ENCODE results near the gene SMYD3. TPM values are rescaled to one million over a fixed set of nuclear protein-coding genes. Genes with fewer than 3 reads are reported as not detected.

The SMYD3 gene
- total and polyA plus RNA-seq, 9 of the 15 experiments (the other 6 are each of a cell fraction or from before 2014, with no cell fraction given) = 128 to 440 (median 197) TPM

DNA sequence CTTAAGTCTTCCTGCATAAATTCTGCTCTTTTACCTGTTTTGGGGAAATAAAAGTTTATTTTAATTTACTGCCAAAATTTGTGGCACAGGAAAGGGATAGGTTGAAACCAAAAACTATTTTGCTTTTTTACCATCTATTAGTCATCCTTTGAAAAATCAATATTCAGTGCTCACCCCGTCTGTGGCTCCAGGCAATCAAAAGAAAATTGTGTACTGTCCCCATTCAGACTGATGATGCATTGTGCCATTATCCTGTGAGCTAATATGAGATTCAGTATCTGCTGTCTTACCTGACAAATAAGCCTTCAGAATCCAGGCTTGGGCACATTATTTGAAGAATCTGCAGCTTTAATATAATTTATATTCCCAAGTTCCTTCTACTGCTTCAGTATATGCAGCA is 701.5 kb downstream of the SMYD3 start:
- H3K27ac ChIP-seq (ENCODE audit: extremely low read depth, low read depth, low read length) = no peak overlapping the region
- no peak for TF ChIP-seq ZFX (CRISPR knock-in tag; IDR thresholded peaks at IDR 0.05)
- no peaks in the 10 kb centered on the region for H3K27me3 ChIP-seq (ENCODE audit: control insufficient read depth in 2 of 2, insufficient read depth in 2 of 2, low read length in 2 of 2)
- peaks cover 0 to 8% of the 10 kb centered on the region in 2 experiments; a peak in 4 of 5 replicates for H3K4me1 ChIP-seq (replicated peaks in 1 of 2; ENCODE audit: control insufficient read depth in 2 of 2, insufficient read depth in 2 of 2, low read length in 2 of 2)
- ATAC-seq (no peak), FAIRE-seq (no peak), DNase-seq (ENCODE audit: extremely low read depth in 1 of 4, low spot score in 3 of 4) (no peak)
- peaks cover 42% of the 10 kb centered on the region; the same call in 2 of the 3 replicates for H3K36me3 ChIP-seq (ENCODE audit: control insufficient read depth, insufficient read depth, low read length)
- no TSS peak for BruUV-seq (replicated peaks)
- POLR2A ChIA-PET = no interaction called here
- intact Hi-C loops (cut with micrococcal nuclease) (no loop called here), in situ Hi-C loops (cut with MboI) (no loop called here)
- no peak overlapping the region for H3K4me3 ChIP-seq
- no peaks in the 10 kb centered on the region for H3K9me3 ChIP-seq (replicated peaks; ENCODE audit: control insufficient read depth, insufficient read depth, low read depth, low read length)
- H3K4me2 ChIP-seq (ENCODE audit: insufficient read depth, low read length) = no peak overlapping the region
- no peaks in the 10 kb centered on the region for H3K9me1 ChIP-seq (ENCODE audit: control insufficient read depth, insufficient read depth, low read length)
- H2AFZ ChIP-seq (ENCODE audit: low read depth, low read length) = no peak overlapping the region
- no peaks in the 10 kb centered on the region for H4K20me1 ChIP-seq (replicated peaks; ENCODE audit: control insufficient read depth, insufficient read depth, low read length)
- H3K79me2 ChIP-seq (ENCODE audit: control insufficient read depth, insufficient read depth, low read length) = no peaks in the 10 kb centered on the region; the same call in 2 of the 3 replicates
- 0% methylated on average over 1 of the region's 1 CpG for WGBS (ENCODE audit: insufficient coverage, low coverage, missing lambda C conversion rate)
- no peak overlapping the region for H3K9ac ChIP-seq (ENCODE audit: insufficient read depth in 1 of 2, low read depth in 2 of 2, low read length in 2 of 2)
- CTCF ChIA-PET (ENCODE audit: low intra/inter-chr PET ratio) = no interaction called here

- 86% methylated on average over 4 of the region's 4 CpGs for WGBS (ENCODE audit: insufficient coverage, low coverage, missing lambda C conversion rate)
- H3K9me1 ChIP-seq (ENCODE audit: control insufficient read depth, insufficient read depth, low read length) = no peaks in the 10 kb centered on the region
- peaks cover 38% of the 10 kb centered on the region; the same call in 2 of the 3 replicates for H3K36me3 ChIP-seq (ENCODE audit: control insufficient read depth, insufficient read depth, low read length)
- ATAC-seq (no peak), DNase-seq (ENCODE audit: extremely low read depth in 1 of 4, low spot score in 3 of 4) (no peak), FAIRE-seq (no peak)
- intact Hi-C loops (cut with micrococcal nuclease) (no loop called here), in situ Hi-C loops (cut with MboI) (no loop called here)
- H4K20me1 ChIP-seq (replicated peaks; ENCODE audit: control insufficient read depth, insufficient read depth, low read length) = no peaks in the 10 kb centered on the region
- no peak for TF ChIP-seq ZBTB26 (CRISPR knock-in tag; IDR thresholded peaks at IDR 0.05)
- no peak for TF ChIP-seq ILK (tag; IDR thresholded peaks at IDR 0.05; ENCODE audit: borderline replicate concordance, low read depth)
- ChIA-PET POLR2A (no interaction called here), CTCF (ENCODE audit: low intra/inter-chr PET ratio) (no interaction called here)
- BruUV-seq (replicated peaks) = TSS peak; percentile 6
- H3K9me3 ChIP-seq (replicated peaks; ENCODE audit: control insufficient read depth, insufficient read depth, low read depth, low read length) = no peaks in the 10 kb centered on the region
- H2AFZ ChIP-seq (ENCODE audit: low read depth, low read length) = no peak overlapping the region
- H3K4me3 ChIP-seq = no peak overlapping the region
- H3K27ac ChIP-seq (ENCODE audit: extremely low read depth, low read depth, low read length) = no peak overlapping the region
- H3K4me1 ChIP-seq (replicated peaks in 1 of 2; ENCODE audit: control insufficient read depth in 2 of 2, insufficient read depth in 2 of 2, low read length in 2 of 2) = peaks cover 0 to 8% of the 10 kb centered on the region in 2 experiments; a peak in 4 of 5 replicates
- H3K9ac ChIP-seq (ENCODE audit: insufficient read depth in 1 of 2, low read depth in 2 of 2, low read length in 2 of 2) = no peak overlapping the region
- no peaks in the 10 kb centered on the region for H3K27me3 ChIP-seq (ENCODE audit: control insufficient read depth in 2 of 2, insufficient read depth in 2 of 2, low read length in 2 of 2)
- no peak overlapping the region for H3K4me2 ChIP-seq (ENCODE audit: insufficient read depth, low read length)
- H3K79me2 ChIP-seq (ENCODE audit: control insufficient read depth, insufficient read depth, low read length) = no peaks in the 10 kb centered on the region; the same call in 2 of the 3 replicates
These were observed 702.4 kb downstream of the SMYD3 start for GRCh38 chr1:245804696-245805095.

Data from K562 (cell line).